Gastrocnemius medialis (tissue), 4 donors: ENCODE measurements around the gene PSKH1.

Source experiments
- CTCF ChIP-seq, 5 experiments: fragments of 450-650 bp in 3 of 5; fragments of 200-600 bp in 2 of 5; sonication (generic) in 2 of 5; IDR thresholded peaks in 4 of 5; conservative IDR thresholded peaks in 1 of 5; 1 replicate in 4 of 5; 2 replicates in 1 of 5; pipeline ENCODE4 v1.5.1; 2016 to 2019; ENCODE audit warnings: antibody characterized with exemption in 5 of 5, mild to moderate bottlenecking in 3 of 5, moderate library complexity in 3 of 5
- POLR2A ChIP-seq, 2 donors: fragments of 450-650 bp; IDR thresholded peaks; one replicate each; pipeline ENCODE4 v1.6.1; 2017; ENCODE audit warnings: antibody characterized with exemption in 2 of 2, mild to moderate bottlenecking in 2 of 2, moderate library complexity in 2 of 2

- TF ChIP-seq CTCF (IDR thresholded peaks at IDR 0.05 in 4 of 5, conservative IDR thresholded peaks at IDR 0.05 in 1 of 5) (no peak), POLR2A (IDR thresholded peaks at IDR 0.05) (no peak)
Observed at GRCh38 chr16:67959536-67960329, 66.7 kb downstream of the PSKH1 start.
